GM15510 (cell line): Measurements from ENCODE around the gene STX18.

Experiments used
- POLR2A ChIP-seq: IDR thresholded peaks from 3 replicates; pipeline ENCODE4 v1.6.1; 2011; ENCODE audit warnings: borderline replicate concordance; ENCODE audit not compliant: insufficient read length; ENCODE audit errors: extremely low read depth

The STX18 gene

GRCh38 chr4:4425696-4426095, 116.2 kb downstream of the STX18 start:
- TF ChIP-seq POLR2A, result no peak

DNA sequence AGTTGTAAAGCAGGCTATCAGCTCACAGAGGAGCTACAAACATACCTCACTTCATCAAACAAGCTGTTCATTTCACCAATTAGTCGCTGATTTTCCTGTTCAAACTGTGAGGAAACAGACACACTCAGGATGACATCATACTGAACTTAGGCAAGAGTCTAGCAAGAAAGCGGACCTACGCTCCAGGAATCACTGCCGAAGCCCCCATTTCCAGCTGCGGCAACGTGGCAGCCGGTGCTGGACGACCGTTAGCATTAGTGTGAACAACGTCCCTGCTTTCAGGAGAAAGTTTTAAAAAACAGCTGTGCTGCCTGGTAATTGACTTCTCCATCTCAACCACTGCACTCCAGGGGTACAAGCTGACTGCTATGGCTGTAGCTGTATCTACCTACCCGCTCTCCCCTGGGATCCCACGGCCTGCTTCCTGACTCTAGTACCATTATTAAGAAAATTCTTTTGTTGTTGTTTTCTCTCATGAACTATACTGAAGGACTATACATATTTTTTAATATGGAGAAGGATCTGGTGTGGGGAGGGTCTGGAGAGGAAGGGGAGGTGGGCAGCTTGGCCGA, 116.6 kb downstream of the STX18 start:
- TF ChIP-seq POLR2A, result no peak

- TF ChIP-seq POLR2A, result no peak
Measured at GRCh38 chr4:4424499-4425115, 117.2 kb downstream of the STX18 start.

DNA sequence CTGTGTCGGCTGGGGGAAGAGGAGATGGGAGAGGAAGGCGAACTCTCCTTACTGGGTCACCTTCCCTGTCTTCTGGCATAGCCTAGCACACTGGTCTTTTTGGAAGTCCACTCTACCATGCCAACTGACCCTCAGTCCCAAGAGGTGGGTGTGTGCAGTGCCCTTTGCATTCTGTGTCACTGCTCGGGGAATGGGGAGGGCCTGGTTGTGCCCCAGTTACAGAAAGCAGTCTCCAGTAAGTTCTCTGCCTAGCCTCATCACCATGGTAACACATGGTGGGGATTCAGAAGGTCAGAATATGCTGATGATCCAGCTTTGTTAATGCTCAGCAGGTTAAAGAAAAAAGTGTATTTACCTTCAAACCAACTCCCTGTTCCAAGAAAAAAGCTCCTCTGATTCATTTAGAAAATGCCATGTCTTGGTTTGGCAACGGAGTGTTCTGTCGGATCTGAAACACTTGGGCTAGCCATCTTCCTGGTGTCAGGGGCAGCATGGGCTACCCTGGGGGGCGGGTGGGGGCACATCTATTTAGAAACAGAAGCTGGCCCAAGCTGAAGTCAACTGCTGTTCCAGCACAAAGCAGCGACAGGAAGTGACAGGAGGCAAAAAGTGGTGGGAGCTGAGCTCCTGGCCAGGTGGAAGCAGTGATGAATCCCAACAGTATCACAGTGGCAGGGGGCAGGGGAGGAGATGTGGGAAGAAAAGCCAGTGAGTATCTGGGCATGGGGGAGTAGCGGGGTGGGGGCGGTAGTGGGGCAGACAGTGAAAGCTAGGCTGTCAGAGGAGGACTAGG, 117.9 kb downstream of the STX18 start:
- no peak for TF ChIP-seq POLR2A

- TF ChIP-seq POLR2A, result no peak
Measured at GRCh38 chr4:4422856-4423499, 118.9 kb downstream of the STX18 start.

DNA sequence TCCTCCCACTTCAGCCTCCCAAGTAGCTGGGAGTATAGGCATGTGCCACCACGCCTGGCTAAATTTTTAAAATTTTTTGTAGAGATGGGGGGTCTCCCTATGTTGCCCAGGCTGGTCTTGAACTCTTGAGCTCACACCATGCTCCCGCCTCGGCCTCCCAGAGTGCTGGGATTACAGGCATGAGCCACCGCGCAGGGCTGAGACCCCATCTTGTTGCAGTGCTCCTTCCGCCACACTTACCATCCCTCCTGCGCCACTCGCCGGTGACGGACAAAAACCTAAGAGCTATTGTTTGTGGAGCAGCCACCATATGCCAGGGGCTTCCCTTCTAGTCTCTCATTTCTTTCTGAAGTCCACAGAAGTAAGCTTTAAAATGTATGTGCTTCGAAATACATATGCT, 120.5 kb downstream of the STX18 start:
- TF ChIP-seq POLR2A, result no peak

GRCh38 chr4:4420421-4420820, 121.4 kb downstream of the STX18 start:
- TF ChIP-seq POLR2A, result no peak

- no peak for TF ChIP-seq POLR2A
Measured at GRCh38 chr4:4419896-4420295, 122.0 kb downstream of the STX18 start.

DNA sequence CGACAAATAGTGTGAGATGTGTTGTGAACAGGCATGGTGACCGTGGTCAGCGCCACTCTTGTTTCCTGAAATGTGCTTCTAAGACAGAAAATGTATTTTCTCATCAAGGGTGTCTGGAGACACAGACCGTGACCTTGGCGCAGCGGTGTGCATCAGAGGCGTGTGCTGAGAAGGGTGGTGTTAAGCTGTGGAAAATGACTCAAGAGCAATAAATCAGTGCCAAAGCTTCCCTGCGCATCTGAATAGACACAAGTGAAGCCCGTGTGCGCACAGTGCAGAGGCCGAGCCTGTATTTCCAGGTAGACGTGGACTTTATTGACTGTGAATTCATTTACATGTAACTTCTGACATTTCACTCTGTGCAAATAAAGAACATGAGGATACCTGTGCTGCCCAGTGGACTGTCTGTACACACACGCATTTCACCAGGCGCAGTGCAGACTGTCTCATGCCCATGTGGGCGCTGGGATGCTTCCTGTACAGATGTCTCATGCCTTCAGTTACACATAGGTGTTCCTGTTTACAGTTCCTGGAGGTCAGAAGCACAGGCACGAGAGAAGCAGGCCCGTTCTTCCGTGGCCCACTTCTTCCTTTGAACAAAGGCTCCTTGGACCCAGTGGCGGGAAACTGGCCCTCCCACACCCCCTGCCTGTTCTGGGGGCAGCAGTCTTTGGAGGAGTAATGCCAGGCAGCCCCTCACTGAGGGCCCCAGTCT, 123.0 kb downstream of the STX18 start:
- TF ChIP-seq POLR2A, result no peak

GRCh38 chr4:4417886-4418285, 124.0 kb downstream of the STX18 start:
- TF ChIP-seq POLR2A, result no peak

DNA sequence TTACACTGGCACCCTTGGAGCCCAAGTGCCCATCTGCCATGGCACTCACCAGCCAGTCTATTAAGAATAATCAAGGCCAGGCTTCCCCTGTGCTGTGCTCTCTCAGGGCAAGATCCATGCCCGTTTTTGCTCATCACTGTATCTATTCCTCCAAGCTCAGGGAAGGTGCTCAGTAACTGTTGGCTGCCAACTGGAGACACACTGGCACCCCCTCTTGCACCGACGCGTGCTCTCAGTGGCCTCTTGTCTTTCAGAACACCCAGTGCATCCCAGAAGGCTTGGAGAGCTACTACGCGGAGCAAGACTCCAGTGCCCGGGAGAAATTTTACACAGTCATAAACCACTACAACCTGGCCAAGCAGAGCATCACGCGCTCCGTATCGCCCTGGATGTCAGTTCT, 124.9 kb downstream of the STX18 start:
- no peak for TF ChIP-seq POLR2A

DNA sequence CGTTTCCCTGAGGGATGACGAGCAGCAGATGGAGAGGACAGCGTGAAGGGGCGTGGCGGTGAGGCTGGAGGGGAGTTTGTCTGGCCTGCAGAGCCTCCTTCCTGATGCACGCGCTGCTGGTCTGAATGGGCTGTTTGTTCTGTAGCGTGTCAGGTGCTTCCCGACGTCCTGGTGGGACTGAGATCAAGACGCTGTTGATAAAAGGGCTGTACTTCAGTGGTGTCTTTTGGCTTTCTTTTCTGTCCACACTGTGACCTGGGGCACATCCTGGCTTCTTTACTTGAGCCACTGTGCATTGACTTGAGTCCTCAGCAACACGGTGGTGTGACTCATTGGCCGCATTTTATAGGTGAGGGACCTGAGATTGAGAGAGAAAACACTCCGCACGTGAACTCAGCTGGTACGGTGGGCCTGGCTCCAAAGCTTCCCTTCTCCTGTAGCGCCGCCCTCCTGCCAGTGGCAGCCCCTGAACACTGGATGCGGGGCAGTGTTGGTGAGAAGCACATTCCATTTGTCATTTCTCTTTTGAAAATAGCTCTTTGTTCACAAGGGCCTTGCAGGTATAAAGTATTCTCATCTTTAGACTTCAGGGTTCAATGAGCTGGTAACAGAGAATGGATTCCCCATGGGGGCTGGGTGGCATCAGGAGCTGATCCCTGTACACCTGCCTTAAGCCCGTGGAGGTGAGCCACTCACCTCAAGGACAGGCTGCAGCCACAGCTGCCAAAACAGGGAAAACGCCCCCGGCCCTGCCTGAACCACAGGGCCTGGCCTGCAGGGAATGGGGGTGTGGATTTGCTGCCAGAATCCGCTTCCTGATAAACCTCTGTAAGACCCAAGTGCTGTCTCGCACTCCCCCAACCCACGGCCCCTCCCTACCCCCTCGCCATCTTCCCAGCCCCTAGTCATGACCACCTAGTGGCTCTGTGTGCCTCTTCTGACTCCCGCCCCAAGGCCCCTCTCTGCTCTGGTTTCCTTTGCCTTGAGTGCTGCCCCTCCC, 125.7 kb downstream of the STX18 start:
- no peak for TF ChIP-seq POLR2A

DNA sequence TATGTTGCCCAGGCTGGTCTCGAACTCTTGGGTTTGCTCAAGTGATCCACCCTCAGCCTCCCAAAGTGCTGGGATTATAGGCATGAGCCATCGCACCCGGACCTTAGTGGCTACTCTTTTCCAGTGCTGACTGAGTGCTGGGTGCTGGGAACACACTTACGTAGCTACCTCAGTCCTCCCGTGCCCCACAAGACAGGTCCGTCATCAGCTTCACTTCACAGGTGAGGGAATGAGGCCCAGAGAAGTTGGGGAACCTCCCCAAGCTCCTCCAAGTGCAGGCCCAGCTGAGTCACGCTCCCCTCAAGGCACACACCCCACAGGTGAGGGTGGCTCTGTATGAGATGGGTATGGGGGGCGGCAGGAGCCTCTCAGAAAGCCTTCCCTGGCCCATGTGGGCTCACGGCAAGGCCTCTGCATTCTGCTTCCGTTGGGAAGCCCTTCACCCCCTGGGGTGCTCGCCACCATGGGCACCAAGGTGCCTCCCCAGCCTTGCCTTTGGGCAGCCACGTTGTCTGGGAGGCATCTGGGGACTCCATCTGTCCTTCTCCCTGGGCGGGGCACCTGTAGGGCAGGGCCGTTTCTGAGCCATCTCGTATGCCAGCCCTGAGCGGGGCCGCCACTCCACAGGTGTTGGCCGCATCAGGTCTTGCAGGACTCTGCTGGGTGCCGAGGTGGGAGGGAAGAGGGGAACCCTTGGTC, 126.6 kb downstream of the STX18 start:
- TF ChIP-seq POLR2A, result no peak
